ENCODE measurements around the gene CCDC78. TPM values are rescaled to one million over a fixed set of nuclear protein-coding genes. Genes with fewer than 3 reads are reported as not detected.

The CCDC78 gene
- polyA plus RNA-seq, 1 donor from 2014 or later: 10.7 TPM

- Histone ChIP-seq H3K27ac (ENCODE audit: low read length) (no peak overlapping the region), H3K27me3 (ENCODE audit: insufficient read depth, low read depth, low read length) (peaks cover 7% of the 10 kb centered on the region), H3K9me3 (ENCODE audit: low read length) (no peaks in the 10 kb centered on the region), H3F3A (ENCODE audit: insufficient read depth, low read length, poor library complexity, severe bottlenecking) (no peaks in the 10 kb centered on the region), H3K9ac (ENCODE audit: low read length) (no peak overlapping the region), H3K9me2 (ENCODE audit: insufficient read depth, low read length) (no peaks in the 10 kb centered on the region), H2AFZ (ENCODE audit: low read depth, low read length) (no peak overlapping the region), H3K4me2 (ENCODE audit: low read length) (no peak overlapping the region), H4K20me1 (ENCODE audit: insufficient read depth) (no peaks in the 10 kb centered on the region), H3K4me3 (ENCODE audit: low read length) (no peak overlapping the region), H3K36me3 (ENCODE audit: insufficient read depth, low read length) (no peaks in the 10 kb centered on the region), H3K79me2 (replicated peaks; ENCODE audit: insufficient read depth, low read length) (no peaks in the 10 kb centered on the region)
- TF ChIP-seq POLR2AphosphoS5 (IDR thresholded peaks at IDR 0.05): no peak
- TF ChIP-seq EZH2 (IDR thresholded peaks at IDR 0.05; ENCODE audit: borderline replicate concordance, insufficient read depth, low read length, poor library complexity, severe bottlenecking): no peak
- TF ChIP-seq SMC3 (conservative IDR thresholded peaks at IDR 0.05; ENCODE audit: poor library complexity): no peak
- no peak for TF ChIP-seq MXI1 (conservative IDR thresholded peaks at IDR 0.05; ENCODE audit: poor library complexity, severe bottlenecking)
- TF ChIP-seq CTCF (IDR thresholded peaks at IDR 0.05; ENCODE audit: poor library complexity, severe bottlenecking): no peak
- TF ChIP-seq RAD21 (conservative IDR thresholded peaks at IDR 0.05): no peak
- no peak for TF ChIP-seq REST (IDR thresholded peaks at IDR 0.05; ENCODE audit: borderline replicate concordance)
- no peak for TF ChIP-seq TAF1 (IDR thresholded peaks at IDR 0.05; ENCODE audit: low read depth)
- no peak for TF ChIP-seq EP300 (conservative IDR thresholded peaks at IDR 0.05; ENCODE audit: poor library complexity, severe bottlenecking)
Measured at GRCh38 chr16:730666-731509, 4.6 kb upstream of the CCDC78 start.

- Histone ChIP-seq H3K27me3 (ENCODE audit: insufficient read depth, low read depth, low read length) (peaks cover 7% of the 10 kb centered on the region), H3K9ac (ENCODE audit: low read length) (no peak overlapping the region), H3K27ac (ENCODE audit: low read length) (no peak overlapping the region), H2AFZ (ENCODE audit: low read depth, low read length) (no peak overlapping the region), H3F3A (ENCODE audit: insufficient read depth, low read length, poor library complexity, severe bottlenecking) (no peaks in the 10 kb centered on the region), H3K9me3 (ENCODE audit: low read length) (no peaks in the 10 kb centered on the region), H3K4me3 (ENCODE audit: low read length) (no peak overlapping the region), H3K79me2 (replicated peaks; ENCODE audit: insufficient read depth, low read length) (no peaks in the 10 kb centered on the region), H3K4me2 (ENCODE audit: low read length) (no peak overlapping the region), H4K20me1 (ENCODE audit: insufficient read depth) (no peaks in the 10 kb centered on the region), H3K9me2 (ENCODE audit: insufficient read depth, low read length) (no peaks in the 10 kb centered on the region), H3K36me3 (ENCODE audit: insufficient read depth, low read length) (no peaks in the 10 kb centered on the region)
- TF ChIP-seq SMC3 (conservative IDR thresholded peaks at IDR 0.05; ENCODE audit: poor library complexity) (no peak), TAF1 (IDR thresholded peaks at IDR 0.05; ENCODE audit: low read depth) (no peak), REST (IDR thresholded peaks at IDR 0.05; ENCODE audit: borderline replicate concordance) (no peak), MXI1 (conservative IDR thresholded peaks at IDR 0.05; ENCODE audit: poor library complexity, severe bottlenecking) (no peak), POLR2AphosphoS5 (IDR thresholded peaks at IDR 0.05) (no peak), EP300 (conservative IDR thresholded peaks at IDR 0.05; ENCODE audit: poor library complexity, severe bottlenecking) (no peak), RAD21 (conservative IDR thresholded peaks at IDR 0.05) (no peak), EZH2 (IDR thresholded peaks at IDR 0.05; ENCODE audit: borderline replicate concordance, insufficient read depth, low read length, poor library complexity, severe bottlenecking) (no peak), CTCF (IDR thresholded peaks at IDR 0.05; ENCODE audit: poor library complexity, severe bottlenecking) (no peak)
Measured at GRCh38 chr16:729768-730665, 3.8 kb upstream of the CCDC78 start.

Data from neural cell (in vitro differentiated cells).